Vagina (tissue), 2 donors: ENCODE data around the gene HECTD4. TPM values are rescaled to one million over a fixed set of nuclear protein-coding genes. Genes with fewer than 3 reads are reported as not detected.

Source experiments
- DNase-seq, 2 donors: peaks; one replicate each; pipeline ENCODE4 v3.0.0-alpha.2; 2017; ENCODE audit errors: extremely low spot score in 2 of 2
- H3K27ac ChIP-seq: fragments of 200-600 bp; sonication (generic); one replicate; pipeline ENCODE4 v1.5.1; 2019
- H3K27me3 ChIP-seq: fragments of 200-600 bp; sonication (generic); one replicate; pipeline ENCODE4 v1.5.1; 2019
- H3K36me3 ChIP-seq, 2 donors: fragments of 200-600 bp; sonication (generic); one replicate each; pipeline ENCODE4 v1.5.1; 2017 to 2019
- H3K4me1 ChIP-seq: fragments of 200-600 bp; sonication (generic); one replicate; pipeline ENCODE4 v1.5.1; 2019
- H3K4me3 ChIP-seq, 2 donors: fragments of 200-600 bp; sonication (generic); 1 replicate in 1 of 2; 2 replicates in 1 of 2; pipeline ENCODE4 v1.5.1; 2016 to 2019
- H3K9me3 ChIP-seq: fragments of 200-600 bp; sonication (generic); one replicate; pipeline ENCODE4 v1.5.1; 2019
- CTCF ChIP-seq, 3 experiments: fragments of 450-650 bp in 2 of 3; fragments of 200-600 bp in 1 of 3; sonication (generic) in 1 of 3; IDR thresholded peaks; one replicate each; pipeline ENCODE4 v1.5.1; 2017 to 2019; ENCODE audit warnings: antibody characterized with exemption in 3 of 3, mild to moderate bottlenecking in 2 of 3, moderate library complexity in 2 of 3
- POLR2A ChIP-seq, 2 donors: fragments of 450-650 bp; IDR thresholded peaks; one replicate each; pipeline ENCODE4 v1.6.1; 2017; ENCODE audit warnings: antibody characterized with exemption in 2 of 2, mild to moderate bottlenecking in 2 of 2, moderate library complexity in 2 of 2
- POLR2AphosphoS5 ChIP-seq, 2 donors: sonication (generic); formaldehyde crosslinking; IDR thresholded peaks; one replicate each; pipeline ENCODE4 v1.9.0; 2017; ENCODE audit warnings: antibody characterized with exemption in 2 of 2, mild to moderate bottlenecking in 2 of 2, low read depth in 1 of 2; ENCODE audit not compliant: insufficient read depth in 1 of 2
- intact Hi-C: fragments of 100-400 bp; cut with DNase I; formaldehyde crosslinking; loops from one replicate; pipeline ENCODE4 v1.15.1; 2023
- total RNA-seq: library from RNA; depleted of rRNA; stranded (reverse); fragments of >200 nt; gene quantifications from one replicate; pipeline ENCODE4 v1.2.3, GENCODE V29; 2016

The HECTD4 gene
- total RNA-seq, 1 donor from 2014 or later, result 79.6 TPM

- H3K36me3 ChIP-seq, result no peaks in the 10 kb centered on the region
- no peak overlapping the region for H3K27ac ChIP-seq
- intact Hi-C loops, result no loop called here
- no peak for DNase-seq
- no peaks in the 10 kb centered on the region for H3K9me3 ChIP-seq
- no peak overlapping the region for H3K4me3 ChIP-seq
- TF ChIP-seq CTCF (IDR thresholded peaks at IDR 0.05) (no peak), POLR2A (IDR thresholded peaks at IDR 0.05) (no peak), POLR2AphosphoS5 (IDR thresholded peaks at IDR 0.05; ENCODE audit: insufficient read depth in 1 of 2, low read depth in 1 of 2) (no peak)
- no peaks in the 10 kb centered on the region for H3K27me3 ChIP-seq
- H3K4me1 ChIP-seq, result peaks cover 39% of the 10 kb centered on the region
Observed at GRCh38 chr12:112425582-112426382, 43.6 kb upstream of the HECTD4 start.

GRCh38 chr12:112424126-112424525, 41.9 kb upstream of the HECTD4 start:
- intact Hi-C loops, result no loop called here
- Histone ChIP-seq H3K4me3 (no peak overlapping the region), H3K36me3 (no peaks in the 10 kb centered on the region), H3K27me3 (no peaks in the 10 kb centered on the region), H3K9me3 (no peaks in the 10 kb centered on the region), H3K27ac (no peak overlapping the region), H3K4me1 (peaks cover 53% of the 10 kb centered on the region)
- no peak for DNase-seq
- TF ChIP-seq CTCF (IDR thresholded peaks at IDR 0.05) (no peak), POLR2AphosphoS5 (IDR thresholded peaks at IDR 0.05; ENCODE audit: insufficient read depth in 1 of 2, low read depth in 1 of 2) (no peak), POLR2A (IDR thresholded peaks at IDR 0.05) (no peak)

GRCh38 chr12:112422531-112422930, 40.3 kb upstream of the HECTD4 start:
- Histone ChIP-seq H3K4me1 (peaks cover 61% of the 10 kb centered on the region), H3K36me3 (no peaks in the 10 kb centered on the region), H3K4me3 (no peak overlapping the region), H3K27ac (peak overlapping the region; percentile 60), H3K9me3 (no peaks in the 10 kb centered on the region), H3K27me3 (no peaks in the 10 kb centered on the region)
- intact Hi-C loops, result no loop called here
- TF ChIP-seq POLR2AphosphoS5 (IDR thresholded peaks at IDR 0.05; ENCODE audit: insufficient read depth in 1 of 2, low read depth in 1 of 2) (no peak), POLR2A (IDR thresholded peaks at IDR 0.05) (no peak), CTCF (IDR thresholded peaks at IDR 0.05) (no peak)
- DNase-seq, result no peak

- peak overlapping the region; percentile 99 for H3K27ac ChIP-seq
- peaks cover 64% of the 10 kb centered on the region for H3K4me1 ChIP-seq
- H3K9me3 ChIP-seq, result no peaks in the 10 kb centered on the region
- no peaks in the 10 kb centered on the region for H3K36me3 ChIP-seq
- intact Hi-C loops, result no loop called here
- no peak for DNase-seq
- TF ChIP-seq POLR2AphosphoS5 (IDR thresholded peaks at IDR 0.05; ENCODE audit: insufficient read depth in 1 of 2, low read depth in 1 of 2) (no peak), POLR2A (IDR thresholded peaks at IDR 0.05) (no peak), CTCF (IDR thresholded peaks at IDR 0.05) (no peak)
- no peaks in the 10 kb centered on the region for H3K27me3 ChIP-seq
- H3K4me3 ChIP-seq, result no peak overlapping the region
Observed at GRCh38 chr12:112421363-112421762, 39.1 kb upstream of the HECTD4 start.

- Histone ChIP-seq H3K27me3 (no peaks in the 10 kb centered on the region), H3K4me3 (no peak overlapping the region), H3K9me3 (no peaks in the 10 kb centered on the region), H3K4me1 (peaks cover 64% of the 10 kb centered on the region), H3K27ac (peak overlapping the region; percentile 99), H3K36me3 (no peaks in the 10 kb centered on the region)
- TF ChIP-seq POLR2AphosphoS5 (IDR thresholded peaks at IDR 0.05; ENCODE audit: insufficient read depth in 1 of 2, low read depth in 1 of 2) (no peak), POLR2A (IDR thresholded peaks at IDR 0.05) (no peak), CTCF (IDR thresholded peaks at IDR 0.05) (no peak)
- DNase-seq, result no peak
- intact Hi-C loops, result no loop called here
Observed at GRCh38 chr12:112420740-112421139, 38.5 kb upstream of the HECTD4 start.
